IMR-90 (cell line): Measurements from ENCODE around the gene ST3GAL4. TPM values are rescaled to one million over a fixed set of nuclear protein-coding genes. Genes with fewer than 3 reads are reported as not detected.

Source experiments
- ATAC-seq: fragments of 200-7000 bp; cut with Tn5 transposase; 2 replicates; pipeline ENCODE4 v1.9.1; 2020; ENCODE audit warnings: low read depth, mild to moderate bottlenecking, moderate library complexity
- BruUV-seq: library from RNA; stranded (reverse); fragments of 400-500 nt; replicated peaks from 2 replicates; lab custom pipeline; 2021; lab: Mats Ljungman, UMichigan
- CTCF ChIA-PET: fragments of 300-600 bp; formaldehyde crosslinking; extraction: SDS; loops from one replicate; lab custom pipeline; 2021; ENCODE audit warnings: antibody characterized with exemption; lab: Yijun Ruan, JAX
- POLR2A ChIA-PET: fragments of 300-600 bp; sonication (Branson Sonifier 250); formaldehyde crosslinking; loops from one replicate; lab custom pipeline; 2022; ENCODE audit warnings: antibody characterized with exemption; ENCODE audit not compliant: unreplicated experiment; lab: Charles Lee
- DNase-seq: peaks from one replicate; pipeline ENCODE4 v3.0.0; 2013
- H2AFZ ChIP-seq: replicated peaks from 2 replicates; pipeline ENCODE3; 2013; ENCODE audit warnings: low read length, mild to moderate bottlenecking; ENCODE audit not compliant: poor library complexity
- H2AK5ac ChIP-seq: 2 replicates; pipeline ENCODE4 v1.6.1; 2013; ENCODE audit warnings: low read depth, low read length, inconsistent platforms
- H2AK9ac ChIP-seq: replicated peaks from 2 replicates; pipeline ENCODE3; 2013; ENCODE audit warnings: mild to moderate bottlenecking, low read depth, low read length, moderate library complexity; ENCODE audit not compliant: poor library complexity
- H2BK120ac ChIP-seq: 2 replicates; pipeline ENCODE4 v1.6.1; 2013; ENCODE audit warnings: low read depth, low read length, inconsistent platforms
- H2BK15ac ChIP-seq: 3 replicates; pipeline ENCODE4 v1.6.1; 2013; ENCODE audit warnings: low read depth, low read length, inconsistent platforms
- H2BK20ac ChIP-seq: 2 replicates; pipeline ENCODE4 v1.6.1; 2013; ENCODE audit warnings: low read depth, mild to moderate bottlenecking, inconsistent platforms, low read length, moderate library complexity
- H2BK5ac ChIP-seq: 2 replicates; pipeline ENCODE4 v1.6.1; 2013; ENCODE audit warnings: mild to moderate bottlenecking, low read depth, low read length, inconsistent platforms; ENCODE audit not compliant: poor library complexity, severe bottlenecking
- H3K14ac ChIP-seq: replicated peaks from 2 replicates; pipeline ENCODE4 v1.6.1; 2013; ENCODE audit warnings: low read depth, low read length, inconsistent platforms
- H3K18ac ChIP-seq: 2 replicates; pipeline ENCODE4 v1.6.1; 2013; ENCODE audit warnings: low read depth, low read length, control low read depth
- H3K23ac ChIP-seq: 2 replicates; pipeline ENCODE4 v1.6.1; 2013; ENCODE audit warnings: low read depth, low read length, inconsistent platforms
- H3K27ac ChIP-seq: 2 replicates; pipeline ENCODE4 v1.5.1; 2013; ENCODE audit warnings: mild to moderate bottlenecking, control low read depth, low read length; ENCODE audit not compliant: insufficient read depth
- H3K27me3 ChIP-seq: 2 replicates; pipeline ENCODE4 v1.6.1; 2013; ENCODE audit warnings: low read length; ENCODE audit not compliant: control insufficient read depth, insufficient read depth
- H3K36me3 ChIP-seq: 2 replicates; pipeline ENCODE4 v1.6.1; 2013; ENCODE audit warnings: low read length, mixed read lengths; ENCODE audit not compliant: control insufficient read depth, insufficient read depth
- H3K4ac ChIP-seq: 2 replicates; pipeline ENCODE4 v1.6.1; 2013; ENCODE audit warnings: low read depth, low read length, inconsistent platforms
- H3K4me1 ChIP-seq: 2 replicates; pipeline ENCODE4 v1.6.1; 2013; ENCODE audit warnings: low read length, mixed read lengths; ENCODE audit not compliant: control insufficient read depth, insufficient read depth
- H3K4me2 ChIP-seq: 2 replicates; pipeline ENCODE4 v1.6.1; 2013; ENCODE audit warnings: low read depth, mild to moderate bottlenecking, control low read depth, low read length, moderate library complexity
- H3K4me3 ChIP-seq: 2 replicates; pipeline ENCODE4 v1.5.1; 2013; ENCODE audit warnings: low read depth, mild to moderate bottlenecking, control low read depth, low read length, moderate library complexity; ENCODE audit not compliant: insufficient read depth
- H3K56ac ChIP-seq: 2 replicates; pipeline ENCODE4 v1.6.1; 2013; ENCODE audit warnings: low read length, inconsistent platforms; ENCODE audit not compliant: insufficient read depth; ENCODE audit errors: extremely low read depth
- H3K79me1 ChIP-seq, 2 experiments: 2 replicates each; pipeline ENCODE4 v1.6.1; 2013; ENCODE audit warnings: low read length in 2 of 2, inconsistent platforms in 1 of 2, low read depth in 1 of 2
- H3K9ac ChIP-seq: 2 replicates; pipeline ENCODE4 v1.6.1; 2013; ENCODE audit warnings: low read depth, low read length, control low read depth
- H3K9me1 ChIP-seq: 2 replicates; pipeline ENCODE4 v1.6.1; 2013; ENCODE audit warnings: low read length, inconsistent platforms; ENCODE audit not compliant: insufficient read depth
- H3K9me3 ChIP-seq: 2 replicates; pipeline ENCODE4 v1.6.1; 2013; ENCODE audit warnings: low read length; ENCODE audit not compliant: control insufficient read depth, insufficient read depth
- H4K20me1 ChIP-seq: 2 replicates; pipeline ENCODE4 v1.6.1; 2013; ENCODE audit warnings: low read length, inconsistent platforms; ENCODE audit not compliant: insufficient read depth
- H4K5ac ChIP-seq: 2 replicates; pipeline ENCODE4 v1.6.1; 2013; ENCODE audit warnings: mild to moderate bottlenecking, low read depth, low read length, control low read depth
- H4K8ac ChIP-seq, 2 experiments: 2 replicates each; pipeline ENCODE4 v1.6.1; 2013; ENCODE audit warnings: low read depth in 2 of 2, low read length in 2 of 2, control low read depth in 1 of 2, inconsistent platforms in 1 of 2
- H4K91ac ChIP-seq: 2 replicates; pipeline ENCODE4 v1.6.1; 2013; ENCODE audit warnings: low read depth, low read length, inconsistent platforms; ENCODE audit not compliant: insufficient read depth
- CEBPB ChIP-seq: IDR thresholded peaks from 2 replicates; pipeline ENCODE4 v1.6.1; 2012; ENCODE audit warnings: low read depth, low read length, improper control_type of control experiment
- MAFK ChIP-seq: IDR thresholded peaks from 2 replicates; pipeline ENCODE4 v1.6.1; 2012; ENCODE audit warnings: low read depth, low read length, improper control_type of control experiment
- MXI1 ChIP-seq: IDR thresholded peaks from 2 replicates; pipeline ENCODE4 v1.6.1; 2012; ENCODE audit warnings: low read depth, mild to moderate bottlenecking, low read length, moderate library complexity, borderline replicate concordance
- POLR2A ChIP-seq: IDR thresholded peaks from 2 replicates; pipeline ENCODE4 v1.6.1; 2012; ENCODE audit warnings: mild to moderate bottlenecking, low read depth, low read length
- RAD21 ChIP-seq: IDR thresholded peaks from 2 replicates; pipeline ENCODE4 v1.6.1; 2012; ENCODE audit warnings: low read length, improper control_type of control experiment
- RCOR1 ChIP-seq: IDR thresholded peaks from 2 replicates; pipeline ENCODE4 v1.6.1; 2012; ENCODE audit warnings: mild to moderate bottlenecking, low read length, improper control_type of control experiment; ENCODE audit not compliant: insufficient replicate concordance
- SMC3 ChIP-seq: fragments of 150-350 bp; IDR thresholded peaks from 2 replicates; pipeline ENCODE4 v1.6.1; 2016; ENCODE audit warnings: low read depth, mild to moderate bottlenecking, antibody characterized with exemption, low read length, moderate library complexity
- USF2 ChIP-seq: fragments of 150-350 bp; IDR thresholded peaks from 2 replicates; pipeline ENCODE4 v1.6.1; 2017; ENCODE audit warnings: mild to moderate bottlenecking, antibody characterized with exemption, low read length, low read depth
- WGBS, 2 experiments: methylation state at CpG; one replicate each; pipeline versions ENCODE4 v1.1.5 to v1.1.7; 2013; ENCODE audit warnings: missing lambda C conversion rate in 2 of 2; ENCODE audit not compliant: insufficient read length in 1 of 2; ENCODE audit errors: extremely low coverage in 2 of 2; 5-methylcytosine and 5-hydroxymethylcytosine counted together
- dilution Hi-C: fragments of 300-500 bp; cut with HindIII; formaldehyde crosslinking; loops from one replicate; pipeline ENCODE4 v1.14.3; 2018; ENCODE audit warnings: low sequenced_read_pairs; ENCODE audit not compliant: unreplicated experiment
- in situ Hi-C: fragments of 300-500 bp; cut with MboI; formaldehyde crosslinking; loops from 3 replicates; pipeline ENCODE4 v1.14.3; 2019; ENCODE audit warnings: low sequenced_read_pairs, inconsistent platforms, mixed read lengths
- intact Hi-C: fragments of 100-400 bp; cut with micrococcal nuclease; formaldehyde crosslinking; loops from 2 replicates; pipeline ENCODE4 v1.10.0; 2022
- polyA plus RNA-seq, 3 experiments: library from polyadenylated mRNA; depleted of rRNA; stranded (reverse); fragments of >200 nt; gene quantifications; 2 replicates each; pipeline ENCODE4 v1.2.3, GENCODE V29; 2012; ENCODE audit warnings: low replicate concordance in 1 of 3
- total RNA-seq: library from RNA; depleted of rRNA; stranded (reverse); fragments of >200 nt; gene quantifications from 2 replicates; pipeline ENCODE4 v1.2.3, GENCODE V29; 2012
- TF ChIP-seq, protein P1 (sequence below): conservative IDR thresholded peaks from 2 replicates; pipeline ENCODE4 v1.5.1; 2012; ENCODE audit warnings: mild to moderate bottlenecking, low read depth, low read length, improper control_type of control experiment

The ST3GAL4 gene
- total and polyA plus RNA-seq, 2 of the 4 experiments (the other 2 are of a cell fraction), result 17.0 to 19.7 TPM

DNA sequence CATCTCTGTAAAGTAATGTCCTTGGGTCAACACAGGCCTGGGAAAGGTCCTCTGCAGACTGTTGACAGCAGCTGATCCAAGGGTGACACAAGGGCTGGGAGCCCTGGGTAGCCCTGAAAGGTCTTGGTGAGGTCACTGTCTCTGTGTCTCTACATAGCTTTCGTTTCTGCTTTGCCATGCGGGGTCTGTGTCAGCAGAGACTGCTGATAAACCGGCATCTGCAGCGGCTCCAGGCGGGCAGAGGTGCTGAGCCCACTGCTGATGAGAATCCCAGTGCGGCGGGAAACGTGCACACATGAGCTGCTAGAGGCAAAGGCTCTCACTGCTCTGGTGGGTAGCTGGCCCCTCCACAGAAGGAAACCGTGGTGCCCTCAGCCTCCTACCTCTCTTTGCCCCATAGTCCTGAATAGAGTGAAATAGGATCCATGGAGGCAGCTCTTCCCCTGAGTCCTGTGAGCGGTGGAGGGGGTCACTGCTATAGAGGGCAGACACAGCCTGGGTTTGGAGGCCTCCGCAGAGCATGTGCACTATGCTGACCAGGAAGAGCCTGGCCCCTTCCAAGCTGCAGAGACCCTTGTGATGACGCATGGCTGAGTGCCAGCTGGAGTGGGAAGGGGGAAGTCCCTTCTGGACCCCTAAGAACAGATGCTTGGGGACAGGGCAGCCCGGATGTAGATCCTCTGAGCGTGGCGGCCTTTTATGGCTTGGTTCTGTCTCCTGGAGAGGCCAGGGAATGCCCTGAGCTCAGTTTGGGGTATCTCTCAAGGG, 17.8 kb upstream of the ST3GAL4 start:
- H3K9me3 ChIP-seq, result no peaks in the 10 kb centered on the region
- no peak overlapping the region for H3K27ac ChIP-seq
- in situ Hi-C loops (no loop called here), intact Hi-C loops (no loop called here), dilution Hi-C loops (no loop called here)
- H3K79me1 ChIP-seq, result peaks cover 0 to 16% of the 10 kb centered on the region in 2 experiments; a peak in 1 of 4 replicates
- no peak overlapping the region for H2BK5ac ChIP-seq
- TF ChIP-seq USF2, result no peak
- TF ChIP-seq CEBPB, result no peak
- no peak for TF ChIP-seq MAFK
- TF ChIP-seq POLR2A, result no peak
- TF ChIP-seq, protein P1, sequence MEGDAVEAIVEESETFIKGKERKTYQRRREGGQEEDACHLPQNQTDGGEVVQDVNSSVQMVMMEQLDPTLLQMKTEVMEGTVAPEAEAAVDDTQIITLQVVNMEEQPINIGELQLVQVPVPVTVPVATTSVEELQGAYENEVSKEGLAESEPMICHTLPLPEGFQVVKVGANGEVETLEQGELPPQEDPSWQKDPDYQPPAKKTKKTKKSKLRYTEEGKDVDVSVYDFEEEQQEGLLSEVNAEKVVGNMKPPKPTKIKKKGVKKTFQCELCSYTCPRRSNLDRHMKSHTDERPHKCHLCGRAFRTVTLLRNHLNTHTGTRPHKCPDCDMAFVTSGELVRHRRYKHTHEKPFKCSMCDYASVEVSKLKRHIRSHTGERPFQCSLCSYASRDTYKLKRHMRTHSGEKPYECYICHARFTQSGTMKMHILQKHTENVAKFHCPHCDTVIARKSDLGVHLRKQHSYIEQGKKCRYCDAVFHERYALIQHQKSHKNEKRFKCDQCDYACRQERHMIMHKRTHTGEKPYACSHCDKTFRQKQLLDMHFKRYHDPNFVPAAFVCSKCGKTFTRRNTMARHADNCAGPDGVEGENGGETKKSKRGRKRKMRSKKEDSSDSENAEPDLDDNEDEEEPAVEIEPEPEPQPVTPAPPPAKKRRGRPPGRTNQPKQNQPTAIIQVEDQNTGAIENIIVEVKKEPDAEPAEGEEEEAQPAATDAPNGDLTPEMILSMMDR, result no peak
- TF ChIP-seq RAD21, result no peak
- no peak for TF ChIP-seq MXI1
- TF ChIP-seq SMC3, result no peak
- TF ChIP-seq RCOR1, result no peak
- no peak overlapping the region for H2AFZ ChIP-seq
- no peak overlapping the region for H4K5ac ChIP-seq
- H3K18ac ChIP-seq, result no peak overlapping the region
- H2BK20ac ChIP-seq, result no peak overlapping the region
- POLR2A ChIA-PET, result no interaction called here
- H3K4me1 ChIP-seq, result peaks cover 14% of the 10 kb centered on the region
- H3K27me3 ChIP-seq, result no peaks in the 10 kb centered on the region
- no peak overlapping the region for H3K56ac ChIP-seq
- WGBS, 2 experiments, result 72% methylated on average over 7 of the region's 15 CpGs; no CpG with 5 or more reads in 1 of the 2 experiments
- H4K91ac ChIP-seq, result no peak overlapping the region
- H4K20me1 ChIP-seq, result peaks cover 4% of the 10 kb centered on the region; the same call in 1 of the 2 replicates
- H3K4ac ChIP-seq, result no peak overlapping the region
- no peak overlapping the region for H3K14ac ChIP-seq
- no peak overlapping the region for H2BK120ac ChIP-seq
- H2BK15ac ChIP-seq, result no peak overlapping the region
- peaks cover 27% of the 10 kb centered on the region for H3K9me1 ChIP-seq
- H3K4me2 ChIP-seq, result no peak overlapping the region
- H3K36me3 ChIP-seq, result peaks cover 7% of the 10 kb centered on the region; the same call in 1 of the 2 replicates
- no TSS peak for BruUV-seq
- no peak overlapping the region; the same call in 1 of the 2 replicates for H2AK5ac ChIP-seq
- DNase-seq (no peak), ATAC-seq (no peak)
- no peak overlapping the region for H2AK9ac ChIP-seq
- CTCF ChIA-PET, result no interaction called here
- H3K9ac ChIP-seq, result no peak overlapping the region
- no peak overlapping the region for H4K8ac ChIP-seq
- H3K4me3 ChIP-seq, result no peak overlapping the region
- no peak overlapping the region for H3K23ac ChIP-seq
